RCC 7860 (cell line): ENCODE results near the gene ZFPM1.
"Not testable (repeated sequence)": the region's sequence is repeated elsewhere in the genome, so short reads cannot be mapped to it uniquely, and the experiment has no call there.

Experiments used
- DNase-seq: peaks from one replicate; pipeline ENCODE4 v3.0.0-alpha.2; 2015; ENCODE audit warnings: low spot score
- FAIRE-seq: peaks from 2 replicates; lab custom pipeline; 2012; peaks lifted over from hg19 to GRCh38; lab: Jason Lieb, UNC

ZFPM1 gene

DNA sequence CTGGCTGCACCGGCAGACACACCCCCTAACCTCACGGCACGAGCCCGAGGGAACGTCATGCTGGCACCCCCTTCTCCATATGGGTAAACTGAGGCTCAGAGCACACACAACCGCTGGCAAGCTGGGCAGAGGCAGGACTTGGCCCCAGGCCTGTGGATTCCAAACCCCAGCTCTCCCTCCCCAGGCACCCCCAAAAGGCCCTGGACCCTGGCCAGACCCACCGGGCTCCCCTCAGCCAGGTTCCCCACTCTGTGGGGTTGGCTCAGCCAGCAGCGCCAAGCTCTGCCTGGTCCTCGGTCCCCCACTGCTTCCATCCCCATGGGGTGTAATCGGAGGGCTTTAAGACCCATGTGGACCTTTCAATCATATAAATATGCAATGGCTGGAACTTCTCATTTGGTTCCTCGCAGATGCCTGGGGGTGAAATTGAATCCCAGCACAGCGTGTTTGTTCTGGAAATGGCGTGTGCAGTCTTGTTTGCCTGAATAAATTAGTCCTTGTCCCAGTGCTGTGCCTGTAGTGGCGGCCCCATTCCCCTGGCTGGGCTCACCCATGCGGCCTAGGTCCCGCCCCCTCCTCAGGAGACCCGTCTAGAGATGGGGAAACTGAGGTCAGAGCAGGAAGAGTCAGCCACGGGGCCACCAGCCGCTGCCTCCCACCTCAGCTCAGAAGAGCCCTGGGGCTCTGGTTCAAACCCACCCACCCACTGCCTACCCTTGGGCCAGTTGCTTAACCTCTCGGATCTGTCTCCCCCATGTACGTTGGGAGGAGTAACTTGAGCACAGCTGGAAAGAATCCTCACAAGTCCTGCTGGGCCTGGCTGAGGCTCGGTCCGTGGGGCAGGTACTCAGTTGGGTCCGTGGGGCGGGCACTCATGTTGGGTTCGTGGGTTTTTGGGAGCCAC, 57.3 kb downstream of the ZFPM1 start:
- FAIRE-seq, result no peak
- no peak for DNase-seq

DNA sequence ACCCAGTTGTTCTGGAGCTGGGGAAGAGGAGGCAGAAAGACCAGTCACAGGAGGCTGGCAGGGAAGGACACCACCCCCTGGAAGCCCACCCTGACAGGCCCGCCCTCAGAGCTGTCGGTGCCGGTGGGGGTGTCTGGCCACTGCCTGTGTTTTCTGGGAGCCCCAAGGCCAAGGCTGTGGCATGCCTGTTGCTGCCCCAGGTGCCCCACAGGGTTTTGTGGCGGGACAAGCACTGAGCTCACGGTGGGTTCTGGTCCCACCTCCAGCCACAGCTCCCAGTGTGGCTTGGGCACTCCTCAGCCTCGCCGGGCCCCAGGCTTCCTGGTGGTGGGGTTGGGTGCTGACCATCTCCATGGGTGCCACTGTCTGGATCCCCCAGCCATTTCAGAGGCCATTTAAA, 58.0 kb downstream of the ZFPM1 start:
- DNase-seq (no peak), FAIRE-seq (no peak)

DNA sequence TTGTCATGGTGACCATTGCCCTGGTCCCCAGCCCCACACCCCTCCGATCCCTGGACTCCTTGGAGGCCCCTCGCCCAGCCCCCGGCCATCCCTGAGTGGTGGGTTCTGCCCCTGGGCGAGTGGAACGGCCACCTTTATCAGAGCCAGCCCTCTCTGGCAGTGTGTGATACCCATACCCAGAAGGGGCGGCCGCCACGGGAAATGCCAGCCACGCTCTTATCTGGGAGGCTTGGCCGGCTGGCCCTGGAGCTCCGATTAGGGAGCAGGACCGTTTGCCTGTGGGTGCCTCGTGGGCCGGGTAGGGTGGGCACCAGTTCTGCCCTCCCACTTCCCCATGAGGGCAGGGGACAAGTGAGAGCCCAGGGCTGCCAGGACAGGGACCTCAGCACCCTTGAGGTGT, 58.8 kb downstream of the ZFPM1 start:
- no peak for FAIRE-seq

DNA sequence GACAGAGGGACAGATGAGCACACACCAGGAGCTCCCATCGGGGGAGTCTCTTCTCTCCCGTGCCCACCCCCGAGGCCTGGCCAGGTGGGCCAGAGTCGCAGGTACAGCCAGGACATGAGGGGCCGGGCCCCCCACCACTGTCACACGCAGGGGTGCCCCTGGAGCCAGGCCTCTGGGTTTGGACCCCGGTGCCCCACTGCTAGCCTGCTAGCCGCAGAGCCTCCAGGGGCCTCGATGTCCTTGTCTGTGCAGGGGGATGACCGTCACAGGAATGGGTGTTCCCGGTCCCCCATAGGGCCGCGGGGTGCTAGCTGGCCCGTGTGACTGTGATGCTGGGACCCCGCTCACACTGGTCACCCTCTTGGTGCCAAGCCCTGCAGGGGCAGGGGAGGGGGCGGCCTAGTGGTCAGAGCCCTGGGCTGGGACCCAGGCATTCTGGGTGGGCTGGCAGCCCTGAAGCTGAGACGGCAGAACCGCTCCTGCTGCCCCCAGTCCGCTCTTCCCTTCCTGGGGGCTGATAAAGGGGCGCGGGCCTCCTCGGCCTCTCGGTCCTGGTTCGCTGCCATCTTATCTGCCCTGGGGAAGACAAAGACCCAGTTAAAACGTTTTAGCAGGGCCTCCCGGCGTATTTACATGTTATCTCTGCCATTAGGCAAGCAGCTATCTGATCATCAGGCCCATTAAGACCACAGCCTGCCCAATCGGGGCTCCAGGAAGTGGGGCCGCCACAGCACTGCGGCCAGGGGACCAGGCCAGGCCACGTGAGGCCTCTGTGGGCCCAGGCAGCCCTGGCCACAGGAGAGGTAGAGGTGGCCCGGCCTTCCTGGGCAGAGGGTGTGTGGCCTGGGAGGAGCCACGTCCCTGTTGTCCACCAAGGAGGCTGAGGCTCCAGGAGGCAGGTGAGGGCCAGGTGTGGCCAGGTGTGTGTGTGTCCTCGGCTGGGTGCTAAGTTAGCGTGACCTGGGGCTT, 59.9 kb downstream of the ZFPM1 start:
- DNase-seq (no peak), FAIRE-seq (no peak)

More for the DNA sequence above, 58.8 kb downstream of the ZFPM1 start:
- DNase-seq, result no peak

DNA sequence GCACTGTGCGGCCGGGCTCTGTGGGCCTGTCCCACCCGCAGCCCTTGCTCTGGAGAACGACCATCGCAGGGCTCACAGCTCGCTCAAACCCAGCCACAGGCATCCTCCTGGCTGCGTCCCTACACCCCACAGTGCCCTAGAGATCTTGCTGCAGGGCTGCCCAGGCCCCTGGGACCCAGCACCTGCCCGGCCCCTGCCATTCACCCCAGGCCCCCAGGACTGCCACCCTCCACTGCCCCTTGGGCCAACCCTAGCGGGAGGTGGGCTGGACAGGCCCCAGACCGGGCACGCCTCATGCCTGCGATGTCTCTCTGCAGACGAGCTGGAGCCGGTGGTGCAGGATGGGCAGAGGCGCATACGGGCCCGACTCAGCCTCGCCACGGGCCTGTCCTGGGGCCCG, 61.0 kb downstream of the ZFPM1 start:
- FAIRE-seq, result no peak

DNA sequence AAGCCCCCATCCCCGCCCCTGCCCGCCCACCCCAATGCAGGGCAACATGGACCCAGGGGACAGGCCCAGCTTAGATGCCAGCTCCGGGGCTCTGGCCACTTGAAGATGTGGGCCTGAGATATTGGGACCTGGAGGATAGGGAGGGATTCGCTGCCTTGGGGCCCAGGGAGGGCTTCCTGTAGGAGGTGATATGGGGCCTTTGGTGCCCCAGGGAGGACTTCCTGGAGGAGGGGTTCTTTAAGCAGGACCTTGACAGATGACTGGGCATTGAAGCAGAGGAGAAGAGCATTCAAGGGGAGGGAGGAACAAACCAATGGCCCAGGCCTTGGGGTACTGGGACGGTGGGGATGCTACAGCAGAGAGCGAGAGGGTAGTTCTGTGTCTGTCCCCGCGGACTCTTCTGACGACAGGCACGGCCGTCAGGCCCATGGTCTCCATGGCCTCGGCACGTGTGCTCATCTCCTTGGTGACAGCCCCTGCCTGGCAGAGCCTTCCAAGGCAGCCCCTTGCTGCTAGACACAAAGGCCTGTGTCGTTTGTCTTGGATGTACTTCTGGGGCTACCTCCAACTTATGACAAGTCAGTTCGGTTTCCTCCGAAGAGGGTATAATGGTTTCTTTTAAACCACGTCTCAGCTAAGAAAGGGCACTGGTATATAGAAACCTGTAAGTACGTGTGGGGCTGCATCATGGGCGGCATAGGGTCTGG, 61.6 kb downstream of the ZFPM1 start:
- FAIRE-seq (no peak), DNase-seq (no peak)

More for the DNA sequence above, 61.0 kb downstream of the ZFPM1 start:
- no peak for DNase-seq

DNA sequence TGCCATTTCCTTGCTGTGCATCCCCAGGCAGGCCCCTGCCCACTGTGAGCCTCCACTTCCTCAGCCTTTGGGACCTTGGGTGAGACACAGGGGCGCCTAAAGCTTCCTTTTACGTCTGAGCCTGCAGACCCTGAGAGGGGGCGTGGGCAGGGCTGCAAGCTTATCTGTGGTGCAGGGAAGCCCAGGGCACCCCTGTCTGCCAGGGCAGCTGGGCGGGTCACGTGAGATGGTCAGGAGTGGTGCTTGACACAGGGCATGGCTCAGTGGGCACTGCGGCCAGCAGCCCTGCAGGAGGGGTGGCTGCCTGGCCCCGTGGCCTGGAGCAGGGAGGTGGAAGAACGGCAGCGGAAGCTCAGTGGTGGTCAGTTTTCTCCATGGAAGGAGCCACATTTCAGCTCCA, 62.3 kb downstream of the ZFPM1 start:
- FAIRE-seq (no peak), DNase-seq (no peak)

DNA sequence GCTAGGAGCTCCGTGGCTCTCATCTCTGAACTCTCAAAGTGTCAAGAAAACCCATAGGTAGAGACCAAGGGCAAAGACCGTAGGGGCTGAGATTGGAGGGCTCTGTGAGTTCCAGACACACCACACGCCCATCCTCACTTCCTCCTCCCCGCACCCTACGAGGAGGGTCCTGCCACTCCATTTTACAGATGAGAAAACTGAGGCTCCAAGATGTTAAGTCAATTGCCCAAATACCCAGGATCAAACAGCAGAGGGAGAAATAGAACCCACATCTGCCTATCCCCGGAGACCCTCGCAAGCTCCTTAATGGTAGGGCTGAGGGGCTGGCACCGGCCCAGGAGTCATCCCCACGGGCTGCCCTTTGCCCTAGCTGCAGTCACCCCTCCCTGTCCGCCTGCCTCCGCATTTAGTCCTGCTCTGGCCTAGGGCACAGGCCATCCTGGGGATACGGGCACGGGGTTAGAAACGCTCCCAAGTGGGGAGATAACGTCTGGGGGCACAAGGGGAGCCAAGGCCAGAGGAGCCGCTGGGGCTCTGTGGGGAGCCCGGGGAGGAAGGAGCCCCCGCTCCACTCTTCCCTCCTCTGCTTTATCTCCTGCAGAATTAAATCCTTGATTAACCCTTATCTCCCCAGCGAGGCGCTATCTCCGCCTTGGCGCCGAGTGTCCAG, 63.0 kb downstream of the ZFPM1 start:
- DNase-seq (no peak), FAIRE-seq (no peak)

DNA sequence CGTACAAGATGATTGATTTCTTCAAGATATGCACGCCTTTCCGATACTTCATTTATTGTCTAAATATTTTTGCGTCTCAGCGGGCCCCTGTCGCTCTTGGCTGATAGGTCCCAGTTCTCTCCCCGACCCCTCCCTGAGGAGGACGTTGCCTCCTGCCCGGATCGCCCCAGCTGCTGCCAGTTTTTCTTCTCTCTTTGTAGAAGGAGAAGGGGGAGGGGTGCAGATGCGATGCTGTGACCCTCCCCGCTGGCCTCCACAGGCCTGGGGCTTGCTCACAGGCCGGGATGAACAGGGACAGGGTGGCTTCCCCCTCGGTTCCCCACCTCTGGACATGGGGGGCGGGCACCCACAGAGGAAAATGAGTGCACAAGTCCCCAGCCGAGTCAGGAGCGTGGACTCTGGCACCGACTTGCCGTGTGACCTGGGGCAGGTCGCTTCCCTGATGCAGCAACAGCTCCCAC, 63.6 kb downstream of the ZFPM1 start:
- FAIRE-seq, result no peak
- DNase-seq, result no peak

DNA sequence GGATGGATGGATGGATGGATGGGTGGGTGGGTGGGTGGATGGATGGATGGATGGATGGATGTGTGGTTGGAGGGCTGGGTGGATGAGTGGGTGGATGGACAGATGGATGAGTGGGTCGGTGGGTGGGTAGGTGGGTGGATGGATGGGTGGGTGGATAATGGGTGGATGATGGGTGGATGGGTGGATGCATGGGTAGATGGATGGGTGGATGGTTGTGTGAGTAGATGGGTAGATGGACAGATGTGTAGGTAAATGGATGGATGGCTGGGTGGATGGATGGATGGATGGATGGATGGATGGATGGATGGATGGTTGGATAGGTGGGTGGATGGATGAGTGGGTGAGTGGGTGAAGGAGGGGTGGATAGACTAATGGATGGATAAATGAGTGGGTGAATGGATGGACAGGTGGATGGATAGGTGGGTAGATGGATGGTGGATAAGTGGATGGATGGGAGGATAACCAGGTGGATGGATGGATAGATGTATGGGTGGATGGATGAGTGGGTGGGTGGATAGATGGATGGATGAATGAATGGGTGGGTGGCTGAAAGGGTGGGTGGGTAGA, 64.2 kb downstream of the ZFPM1 start:
- DNase-seq, FAIRE-seq: not testable (repeated sequence)

DNA sequence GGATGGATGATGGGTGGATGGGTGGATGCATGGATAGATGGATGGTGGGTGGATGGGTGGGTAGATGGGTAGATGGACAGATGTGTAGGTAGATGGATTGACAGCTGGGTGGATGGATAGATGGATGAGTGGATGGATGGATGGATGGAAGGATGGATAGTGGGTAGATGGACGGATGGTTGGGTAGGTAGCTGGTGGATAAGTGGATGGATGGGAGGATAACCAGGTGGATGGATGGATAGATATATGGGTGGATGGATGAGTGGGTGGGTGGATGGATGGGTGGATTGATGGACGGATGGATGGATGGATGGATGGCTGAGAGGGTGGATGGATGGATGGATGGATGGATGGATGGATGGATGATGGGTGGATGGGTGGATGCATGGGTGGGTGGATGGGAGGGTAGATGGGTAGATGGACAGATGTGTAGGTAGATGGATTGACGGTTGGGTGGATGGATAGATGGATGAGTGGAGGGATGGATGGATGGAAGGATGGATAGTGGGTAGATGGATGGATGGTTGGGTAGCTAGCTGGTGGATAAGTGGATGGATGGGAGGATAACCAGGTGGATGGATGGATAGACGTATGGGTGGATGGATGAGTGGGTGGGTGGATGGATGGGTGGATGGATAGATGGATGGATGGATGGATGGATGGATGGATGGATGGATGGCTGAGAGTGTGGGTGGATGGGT, 65.5 kb downstream of the ZFPM1 start:
- not testable (repeated sequence) for DNase-seq, FAIRE-seq

DNA sequence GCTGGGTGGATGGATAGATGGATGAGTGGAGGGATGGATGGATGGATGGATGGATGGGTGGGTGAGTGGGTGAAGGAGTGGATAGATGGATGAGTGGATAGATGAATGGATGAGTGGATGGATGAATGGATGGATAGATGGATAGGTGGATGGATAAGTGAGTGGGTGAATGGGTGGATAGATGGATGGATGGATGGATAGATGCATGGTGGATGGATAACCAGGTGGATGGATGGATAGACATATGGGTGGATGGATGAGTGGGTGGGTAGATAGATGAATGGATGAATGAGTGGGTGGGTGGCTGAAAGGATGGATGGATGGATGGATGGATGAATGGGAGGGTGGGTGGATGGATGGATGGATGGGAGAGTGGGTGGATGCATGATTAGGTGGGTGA, 66.2 kb downstream of the ZFPM1 start:
- FAIRE-seq, result no peak

DNA sequence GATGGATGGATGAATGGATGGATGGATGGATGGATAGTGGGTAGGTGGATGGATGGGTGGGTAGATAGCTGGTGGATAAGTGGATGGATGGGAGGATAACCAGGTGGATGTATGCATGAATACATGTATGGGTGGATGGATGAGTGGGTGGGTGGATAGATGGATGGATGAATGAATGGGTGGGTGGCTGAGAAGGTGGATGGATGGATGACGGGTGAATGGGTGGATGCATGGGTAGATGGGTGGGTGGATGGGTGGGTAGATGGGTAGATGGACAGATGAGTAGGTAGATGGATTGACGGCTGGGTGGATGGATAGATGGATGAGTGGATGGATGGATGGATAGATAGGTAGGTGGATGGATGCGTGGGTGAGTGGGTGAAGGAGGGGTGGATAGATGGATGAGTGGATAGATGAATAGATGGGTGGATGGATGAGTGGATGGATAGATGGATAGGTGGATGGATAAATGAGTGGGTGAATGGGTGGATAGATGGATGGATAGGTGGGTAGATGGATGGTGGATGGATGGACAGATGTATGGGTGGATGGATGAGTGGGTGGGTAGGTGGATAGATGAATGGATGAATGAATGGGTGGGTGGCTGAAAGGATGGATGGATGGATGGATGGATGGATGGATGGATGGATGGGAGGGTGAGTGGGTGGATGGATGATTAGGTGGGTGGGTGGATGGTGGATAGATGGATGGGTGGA, 67.0 kb downstream of the ZFPM1 start:
- FAIRE-seq (no peak), DNase-seq (no peak)

More for the DNA sequence above, 66.2 kb downstream of the ZFPM1 start:
- no peak for DNase-seq

DNA sequence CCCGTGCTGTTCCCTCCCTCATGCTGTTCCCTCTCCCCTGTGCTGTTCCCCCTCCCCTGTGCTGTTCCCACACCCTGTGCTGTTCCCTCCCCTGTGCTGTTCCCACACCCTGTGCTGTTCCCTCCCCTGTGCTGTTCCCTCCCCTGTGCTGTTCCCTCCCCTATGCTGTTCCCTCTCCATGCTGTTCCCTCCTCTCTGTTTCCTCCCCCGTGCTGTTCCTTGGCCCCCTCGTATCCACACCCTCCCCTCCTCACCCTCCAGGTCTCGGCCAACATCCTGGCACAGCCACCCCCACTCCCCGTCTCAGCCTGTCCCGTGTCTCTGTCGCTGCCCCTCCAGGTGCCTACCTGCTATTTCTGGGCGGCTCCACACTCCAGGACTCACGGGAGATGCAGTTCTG, 68.6 kb downstream of the ZFPM1 start:
- DNase-seq (no peak), FAIRE-seq (no peak)

DNA sequence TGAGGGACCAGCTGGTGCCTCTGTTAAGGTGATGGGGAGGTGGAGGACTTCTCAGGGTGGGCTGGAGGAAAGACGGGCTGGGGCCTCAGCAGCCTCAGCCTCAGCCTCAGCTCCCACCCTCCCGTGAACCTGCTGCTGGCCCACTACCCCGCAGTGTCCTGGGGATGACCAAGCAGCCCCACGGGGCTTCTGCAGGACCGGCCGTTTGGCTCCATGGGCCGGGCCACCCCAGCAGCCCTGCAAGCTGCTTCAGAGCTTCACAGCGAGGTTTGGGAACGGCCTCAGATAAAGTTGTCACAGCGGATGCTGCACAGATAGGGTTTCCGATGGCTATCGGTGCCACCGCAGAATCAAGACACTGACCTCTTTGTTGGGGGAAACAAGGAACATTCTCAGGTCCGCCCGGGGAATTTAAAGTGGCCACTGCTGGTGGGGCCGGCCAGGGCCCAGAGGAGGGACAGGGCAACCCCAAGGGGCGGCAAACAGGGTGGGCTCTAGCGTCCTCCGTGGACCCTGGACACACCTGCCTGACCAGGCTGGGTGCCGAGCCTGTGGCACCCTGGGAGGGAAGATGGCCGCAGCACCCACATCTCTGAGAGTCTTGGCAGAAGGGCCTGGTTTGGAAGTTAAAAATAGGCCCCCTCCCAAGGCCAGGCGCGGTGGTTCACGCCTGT, 69.3 kb downstream of the ZFPM1 start:
- DNase-seq (no peak), FAIRE-seq (no peak)

DNA sequence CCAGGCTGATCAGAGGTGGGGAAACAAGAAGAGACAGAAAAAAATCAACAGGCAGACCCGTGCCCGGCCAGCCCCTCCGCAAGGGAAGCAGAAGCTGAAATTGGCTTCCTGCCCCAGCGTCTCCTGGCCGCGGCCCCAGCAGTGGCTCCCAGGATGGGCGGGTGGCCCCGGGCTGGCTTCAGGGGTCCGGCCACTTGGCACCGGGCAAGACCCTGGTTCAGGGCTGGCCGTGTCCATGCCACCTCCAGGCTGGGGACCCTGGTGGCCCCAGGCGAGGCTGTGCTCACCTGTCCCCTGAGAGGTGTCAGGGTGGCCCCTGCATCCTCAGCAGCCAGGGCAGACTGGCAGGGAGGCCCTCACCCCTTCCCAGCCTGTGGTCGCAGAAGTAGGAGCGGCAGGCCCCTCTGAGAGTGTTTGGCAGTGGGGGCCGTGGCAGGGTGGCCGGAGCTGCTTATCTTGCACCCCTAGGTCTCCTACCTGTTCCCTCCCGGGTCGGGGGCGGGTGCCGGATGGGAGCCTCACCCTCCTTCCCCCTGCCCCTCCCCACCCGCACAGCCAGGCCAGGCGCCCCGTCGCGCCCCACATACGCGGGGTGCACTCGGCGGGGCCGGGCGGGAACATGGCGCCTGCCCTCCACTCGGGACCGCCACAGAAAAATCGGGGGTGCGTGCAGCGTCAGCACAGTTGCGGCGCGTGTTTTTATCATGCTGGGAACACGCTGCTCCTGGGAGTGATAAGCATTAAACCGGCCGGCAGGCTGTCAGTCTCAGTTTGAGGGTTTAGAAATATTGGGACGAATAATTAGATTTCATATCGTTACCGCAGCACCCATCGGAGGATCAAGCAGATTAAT, 70.5 kb downstream of the ZFPM1 start:
- no peak for FAIRE-seq
- DNase-seq, result no peak

DNA sequence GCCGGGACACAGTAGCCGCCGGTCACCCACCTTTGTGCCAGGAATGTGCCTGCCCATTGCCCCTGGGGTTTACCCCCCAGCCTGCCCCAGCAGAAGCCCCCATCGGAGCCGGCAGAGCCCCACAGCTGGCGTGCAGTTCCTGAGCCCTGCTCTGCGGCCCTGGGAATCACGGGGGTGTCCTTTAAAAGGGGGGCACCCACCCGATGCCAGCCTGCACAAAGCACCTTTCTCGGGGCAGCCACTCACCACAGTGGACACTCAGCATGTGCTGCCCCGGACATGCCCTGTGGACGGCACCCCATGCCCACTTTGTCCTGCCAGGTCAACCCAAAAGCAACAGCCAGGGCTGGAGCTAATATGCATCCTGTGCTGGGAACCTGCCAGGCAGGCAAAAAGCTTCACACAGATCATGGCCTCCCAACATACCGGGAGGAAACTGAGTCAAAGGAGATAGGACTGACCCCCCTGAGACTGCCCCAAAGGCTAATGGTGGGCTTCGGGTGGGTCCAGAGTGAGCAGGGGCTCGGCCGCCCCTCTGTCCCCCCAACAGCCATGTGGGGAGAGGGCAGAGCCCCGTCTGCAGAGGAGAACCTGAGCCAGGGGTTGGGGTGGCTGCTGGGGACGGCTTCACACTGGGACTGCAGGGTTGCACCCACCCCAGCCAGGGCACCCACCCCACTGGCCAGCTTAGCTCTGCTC, 71.3 kb downstream of the ZFPM1 start:
- DNase-seq, result no peak
- FAIRE-seq, result no peak
